ENCODE measurements around the gene KIR2DL1.

- TF ChIP-seq, protein P1, sequence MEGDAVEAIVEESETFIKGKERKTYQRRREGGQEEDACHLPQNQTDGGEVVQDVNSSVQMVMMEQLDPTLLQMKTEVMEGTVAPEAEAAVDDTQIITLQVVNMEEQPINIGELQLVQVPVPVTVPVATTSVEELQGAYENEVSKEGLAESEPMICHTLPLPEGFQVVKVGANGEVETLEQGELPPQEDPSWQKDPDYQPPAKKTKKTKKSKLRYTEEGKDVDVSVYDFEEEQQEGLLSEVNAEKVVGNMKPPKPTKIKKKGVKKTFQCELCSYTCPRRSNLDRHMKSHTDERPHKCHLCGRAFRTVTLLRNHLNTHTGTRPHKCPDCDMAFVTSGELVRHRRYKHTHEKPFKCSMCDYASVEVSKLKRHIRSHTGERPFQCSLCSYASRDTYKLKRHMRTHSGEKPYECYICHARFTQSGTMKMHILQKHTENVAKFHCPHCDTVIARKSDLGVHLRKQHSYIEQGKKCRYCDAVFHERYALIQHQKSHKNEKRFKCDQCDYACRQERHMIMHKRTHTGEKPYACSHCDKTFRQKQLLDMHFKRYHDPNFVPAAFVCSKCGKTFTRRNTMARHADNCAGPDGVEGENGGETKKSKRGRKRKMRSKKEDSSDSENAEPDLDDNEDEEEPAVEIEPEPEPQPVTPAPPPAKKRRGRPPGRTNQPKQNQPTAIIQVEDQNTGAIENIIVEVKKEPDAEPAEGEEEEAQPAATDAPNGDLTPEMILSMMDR (IDR thresholded peaks at IDR 0.05; ENCODE audit: insufficient read depth, low read length, poor library complexity, severe bottlenecking), result no peak
- no peak for TF ChIP-seq EZH2phosphoT487 (conservative IDR thresholded peaks at IDR 0.05; ENCODE audit: low read length)
These were observed 44.9 kb upstream of the KIR2DL1 start for GRCh38 chr19:54724644-54725043.
